ENCODE measurements around the gene SP3. TPM values are rescaled to one million over a fixed set of nuclear protein-coding genes. Genes with fewer than 3 reads are reported as not detected.

The SP3 gene
- total RNA-seq, 1 donor, result 115 TPM

DNA sequence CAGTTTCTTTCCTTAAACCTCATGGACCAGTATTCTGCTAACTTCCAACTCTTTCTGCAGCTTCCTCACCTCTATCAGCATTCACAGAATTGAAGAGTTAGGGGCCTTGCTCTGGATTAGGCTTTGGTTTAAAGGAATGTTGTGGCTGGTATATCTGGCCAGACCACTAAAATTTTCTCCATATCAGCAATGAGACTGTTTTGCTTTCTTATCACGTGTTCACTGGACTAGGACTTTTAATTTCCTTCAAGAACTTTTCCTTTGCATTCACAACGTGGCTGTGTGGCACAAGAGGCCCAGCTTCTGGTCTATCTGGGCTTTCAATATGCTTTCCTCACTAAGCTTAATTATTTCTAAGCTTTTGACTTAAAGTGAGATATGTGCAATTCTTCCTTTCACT is 33.4 kb downstream of the SP3 start:
- peak; percentile 24 for DNase-seq (ENCODE audit: low read depth)
- TF ChIP-seq CTCF (IDR thresholded peaks at IDR 0.05; ENCODE audit: insufficient read depth, low read length), result no peak

GRCh38 chr2:173929441-173929840 is 35.7 kb downstream of the SP3 start:
- TF ChIP-seq CTCF (IDR thresholded peaks at IDR 0.05; ENCODE audit: insufficient read depth, low read length), result no peak
- DNase-seq (ENCODE audit: low read depth), result peak; percentile 10
- H3K4me3 ChIP-seq (ENCODE audit: low read depth, low read length), result no peak overlapping the region

More for the DNA sequence above, 33.4 kb downstream of the SP3 start:
- H3K4me3 ChIP-seq (ENCODE audit: low read depth, low read length), result no peak overlapping the region

DNA sequence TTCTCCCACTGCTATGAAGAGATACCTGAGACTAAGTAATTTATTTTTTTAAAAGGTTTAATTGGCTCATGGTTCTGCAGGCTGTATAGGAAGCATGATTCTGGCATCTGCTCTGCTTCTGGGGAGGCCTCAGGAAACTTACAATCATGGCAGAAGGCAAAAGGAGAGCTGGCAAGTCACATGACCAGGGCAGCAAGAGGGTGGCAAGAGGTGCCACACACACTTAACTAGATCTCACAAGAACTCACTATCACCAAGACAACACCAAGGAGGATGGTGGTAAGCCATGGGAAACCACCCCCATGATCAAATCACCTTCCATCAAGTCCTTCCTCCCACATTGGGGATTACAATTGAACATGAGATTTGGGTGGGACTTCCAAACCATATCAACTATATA is 38.3 kb downstream of the SP3 start:
- TF ChIP-seq CTCF (IDR thresholded peaks at IDR 0.05; ENCODE audit: insufficient read depth, low read length), result no peak
- no peak for DNase-seq (ENCODE audit: low read depth)
- no peak overlapping the region for H3K4me3 ChIP-seq (ENCODE audit: low read depth, low read length)

- H3K4me3 ChIP-seq (ENCODE audit: low read depth, low read length), result no peak overlapping the region
- DNase-seq (ENCODE audit: low read depth), result no peak
- TF ChIP-seq CTCF (IDR thresholded peaks at IDR 0.05; ENCODE audit: insufficient read depth, low read length), result no peak
These were observed 40.9 kb downstream of the SP3 start for GRCh38 chr2:173924285-173924684.

DNA sequence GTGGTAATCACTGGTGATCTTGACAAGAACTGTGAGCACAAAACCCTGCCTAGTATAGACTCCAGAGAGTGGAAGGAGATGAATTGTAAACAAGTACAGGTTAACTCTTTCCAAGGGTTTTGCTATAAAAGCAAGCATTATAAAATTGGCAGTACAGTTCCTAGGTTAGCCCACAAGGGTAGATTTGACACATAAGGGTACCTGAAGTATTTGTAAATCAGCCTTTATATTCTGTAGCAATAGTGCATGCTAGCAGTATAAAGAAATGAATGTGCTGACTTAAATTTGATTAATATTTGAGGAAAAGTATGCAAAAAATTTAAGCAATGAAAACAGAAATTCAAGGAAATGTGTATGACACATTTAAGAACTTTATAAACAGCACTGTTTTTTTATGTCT is 42.4 kb downstream of the SP3 start:
- DNase-seq (ENCODE audit: low read depth), result peak; percentile 30
- TF ChIP-seq CTCF (IDR thresholded peaks at IDR 0.05; ENCODE audit: insufficient read depth, low read length), result no peak
- H3K4me3 ChIP-seq (ENCODE audit: low read depth, low read length), result no peak overlapping the region

DNA sequence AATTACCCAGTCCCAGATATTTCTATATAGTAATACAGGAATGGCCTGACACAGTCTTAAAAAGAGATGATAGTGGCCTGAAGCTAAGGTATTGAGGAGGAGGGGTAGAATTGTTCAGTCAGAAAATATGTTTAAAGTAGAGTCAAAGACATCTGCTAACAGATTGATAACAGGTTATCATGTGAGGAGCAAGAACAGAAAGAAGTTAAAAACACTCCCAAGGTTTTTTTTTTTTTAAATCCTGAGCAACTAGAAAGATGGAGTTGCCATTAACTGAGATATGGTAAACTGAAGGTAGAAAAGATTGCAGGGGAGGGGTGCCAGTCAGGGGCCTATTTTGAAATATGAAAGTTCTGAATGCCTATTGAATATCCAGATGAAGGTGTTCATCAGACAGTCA is 43.1 kb downstream of the SP3 start:
- H3K4me3 ChIP-seq (ENCODE audit: low read depth, low read length), result no peak overlapping the region
- no peak for DNase-seq (ENCODE audit: low read depth)
- no peak for TF ChIP-seq CTCF (IDR thresholded peaks at IDR 0.05; ENCODE audit: insufficient read depth, low read length)

Data from fibroblast of the aortic adventitia (primary cell).